Stimulated activated CD4-positive, alpha-beta T cell treated with anti-CD3 and anti-CD28 coated beads, Interleukin-15, amount 100 ng/mL, for 48 hours (primary cell): ENCODE data around the gene TBXAS1.

Experiments used
- DNase-seq, 2 donors: peaks; one replicate each; pipeline ENCODE4 v3.0.0-alpha.2; 2020; ENCODE audit warnings: low read depth in 2 of 2

TBXAS1 gene

DNA sequence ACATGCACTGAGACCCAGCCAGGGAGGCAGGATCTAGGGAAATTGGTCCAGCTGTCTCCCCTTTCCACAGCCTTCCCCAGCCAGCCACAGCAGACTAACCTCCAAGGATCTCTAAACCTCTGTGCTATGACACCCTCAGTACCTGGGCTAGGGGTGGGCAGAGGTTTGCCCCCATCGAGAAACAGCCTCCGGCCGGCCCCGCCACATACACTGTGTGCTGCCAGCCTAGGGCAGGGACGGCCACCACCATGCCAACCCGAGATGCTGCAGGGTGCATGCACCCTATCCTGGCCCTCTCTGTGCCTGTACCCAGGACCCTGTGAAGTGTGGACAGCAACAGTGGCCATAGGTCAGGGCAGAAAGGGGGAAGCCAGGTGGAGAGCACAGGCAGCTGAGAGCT, 175.6 kb downstream of the TBXAS1 start:
- no peak for DNase-seq

DNA sequence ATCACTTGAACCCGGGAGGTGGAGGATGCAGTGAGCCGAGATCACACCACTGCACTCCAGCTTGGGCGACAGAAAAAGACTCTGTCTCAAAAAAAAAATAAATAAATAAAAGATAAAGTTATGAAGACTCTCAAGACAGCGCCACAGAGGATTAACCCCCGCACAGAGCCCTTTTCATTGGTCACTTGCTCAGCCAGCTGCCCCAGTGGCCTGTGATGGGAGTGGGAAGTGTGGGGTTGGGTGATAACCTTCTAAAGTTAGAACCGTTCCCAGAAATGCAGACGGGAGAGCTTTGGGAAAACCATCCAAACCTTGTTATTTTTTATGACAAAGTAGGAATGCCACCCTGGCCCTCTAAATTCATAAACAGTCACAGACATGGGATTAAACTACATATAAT, 176.3 kb downstream of the TBXAS1 start:
- no peak for DNase-seq

DNA sequence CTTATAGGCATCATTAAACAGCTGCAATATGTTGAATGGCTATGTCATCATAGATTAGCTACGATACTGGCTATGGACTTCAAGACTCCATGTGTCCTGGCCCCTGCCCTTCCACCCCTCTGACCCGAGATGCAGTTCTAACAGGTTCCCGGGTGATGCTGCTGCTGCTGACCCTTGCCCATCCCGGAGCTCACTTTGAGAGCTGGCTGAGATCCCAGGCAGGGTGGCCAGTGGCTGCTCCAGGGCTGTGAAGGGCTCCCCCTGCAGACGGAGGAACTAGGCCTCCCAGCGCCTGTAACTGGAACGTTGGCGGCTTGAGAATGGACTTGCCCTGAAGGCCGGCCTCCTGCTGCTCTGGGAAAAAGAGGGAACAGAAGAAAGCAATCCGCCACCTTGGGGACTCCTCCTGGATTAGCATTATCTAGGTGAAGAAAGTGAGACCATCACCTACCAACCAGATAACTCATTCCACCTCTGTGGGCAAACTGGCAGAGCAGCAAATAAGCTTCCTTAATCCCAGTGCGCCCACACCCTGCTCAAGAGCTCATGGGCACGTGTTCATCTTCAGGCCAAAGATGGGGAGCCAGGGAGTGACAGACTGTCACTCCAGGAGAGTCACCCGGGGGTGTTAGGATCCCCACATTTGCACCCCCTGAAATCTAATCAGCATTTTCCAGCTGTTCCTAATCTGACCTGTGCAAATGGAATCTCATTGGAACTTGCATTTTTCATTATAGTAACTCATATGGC, 176.9 kb downstream of the TBXAS1 start:
- DNase-seq = no peak

DNA sequence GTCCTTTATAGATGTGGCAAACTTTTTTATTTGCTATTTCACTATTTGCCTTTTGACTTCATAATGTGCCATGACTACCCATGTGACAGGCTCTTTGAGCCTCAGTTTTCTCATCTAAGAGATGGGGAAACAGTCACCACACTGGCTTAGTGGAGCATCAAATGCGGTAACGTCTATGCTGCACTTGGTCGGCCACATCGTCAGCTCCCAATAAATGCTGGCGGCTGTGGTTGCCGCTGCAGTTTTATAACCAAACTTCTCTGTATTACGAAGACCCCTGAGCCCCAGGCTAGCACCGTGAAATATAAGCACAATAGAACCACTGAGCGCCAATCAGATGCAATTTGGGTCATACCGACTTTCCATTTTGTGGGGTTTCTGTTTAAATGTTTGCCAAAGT, 177.5 kb downstream of the TBXAS1 start:
- DNase-seq = no peak

DNA sequence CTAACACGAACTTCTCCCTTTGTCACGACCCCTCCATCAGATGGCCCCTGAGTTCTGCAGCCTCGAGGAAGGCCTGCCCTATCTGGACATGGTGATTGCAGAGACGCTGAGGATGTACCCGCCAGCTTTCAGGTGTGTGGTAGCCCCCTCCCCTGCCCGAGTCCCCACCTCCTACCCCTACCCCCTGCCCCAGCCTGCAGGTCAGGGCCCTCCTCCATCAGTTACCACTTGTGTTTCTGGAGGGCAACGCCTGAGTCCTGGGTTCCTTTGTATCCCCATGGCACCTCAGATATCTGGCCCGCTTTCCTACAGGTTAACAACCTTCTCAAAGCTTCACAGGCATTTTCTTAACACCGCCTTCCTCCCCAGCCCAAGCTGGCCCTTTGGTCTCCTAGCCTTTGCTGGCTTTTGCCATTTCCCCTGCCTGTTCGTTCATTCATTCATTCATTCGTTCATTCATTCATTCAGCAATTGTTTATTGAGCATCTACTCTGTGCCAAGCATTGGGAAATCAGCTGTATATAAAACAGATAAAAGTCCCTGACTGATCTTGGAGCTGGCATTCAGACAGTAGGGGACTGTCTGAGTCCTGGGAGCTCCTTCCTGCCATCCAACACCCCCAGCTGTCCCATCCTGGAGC, 178.1 kb downstream of the TBXAS1 start:
- no peak for DNase-seq

DNA sequence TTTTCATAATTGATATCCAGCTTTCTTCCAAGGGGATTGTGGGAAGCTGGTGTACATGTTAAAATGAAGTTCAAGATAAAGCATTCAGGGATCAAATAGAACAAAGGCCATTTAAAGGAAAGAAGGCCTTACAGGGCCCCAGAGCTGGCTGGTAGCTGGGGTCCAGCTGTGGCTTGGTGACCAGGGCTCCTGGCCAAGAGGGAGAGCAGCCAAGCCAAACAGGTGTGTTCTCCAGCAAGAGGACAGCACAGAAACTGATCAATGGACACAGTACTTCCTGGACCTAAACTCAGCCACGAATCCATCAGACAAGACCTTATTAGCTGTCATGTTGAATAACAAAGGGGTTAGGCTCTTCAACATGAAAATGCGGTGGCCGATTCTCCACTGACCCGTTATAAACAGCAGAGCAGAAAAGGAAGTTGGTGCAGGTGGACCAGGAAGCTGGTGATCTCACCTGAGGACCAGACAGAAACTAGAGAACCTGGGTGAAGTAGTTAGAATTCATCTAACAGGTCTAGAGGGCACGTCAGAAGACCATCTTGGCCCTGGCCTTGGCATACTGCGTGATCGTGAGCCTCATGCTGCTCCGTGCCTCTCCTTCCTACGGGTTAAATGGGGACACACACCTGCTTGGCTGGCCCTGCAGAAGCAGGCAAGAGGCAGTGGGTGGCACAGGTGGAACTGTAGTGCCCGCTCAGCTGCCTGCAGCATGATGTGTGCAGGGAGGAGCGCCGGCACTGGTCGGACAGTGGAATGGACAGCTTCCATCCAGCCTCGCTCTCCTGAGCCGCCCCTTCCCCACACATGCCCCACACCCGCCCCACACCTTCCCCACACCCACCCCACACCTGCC, 179.9 kb downstream of the TBXAS1 start:
- DNase-seq = no peak

DNA sequence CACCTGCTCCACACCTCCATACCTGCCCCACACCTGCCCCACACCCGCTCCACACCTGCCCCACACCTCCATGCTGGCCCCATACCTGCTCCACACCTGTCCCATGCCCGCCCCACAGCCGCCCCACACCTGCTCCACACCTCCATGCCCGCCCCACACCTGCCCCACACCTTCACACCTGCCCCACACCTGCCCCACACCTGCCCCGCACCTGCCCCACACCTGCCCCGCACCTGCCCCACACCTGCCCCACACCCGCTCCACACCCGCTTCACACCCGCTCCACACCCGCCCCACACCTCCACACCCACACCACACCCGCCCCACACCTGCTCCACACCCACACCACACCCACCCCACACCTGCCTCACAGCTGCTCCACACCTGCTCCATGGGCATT, 180.7 kb downstream of the TBXAS1 start:
- no peak for DNase-seq

DNA sequence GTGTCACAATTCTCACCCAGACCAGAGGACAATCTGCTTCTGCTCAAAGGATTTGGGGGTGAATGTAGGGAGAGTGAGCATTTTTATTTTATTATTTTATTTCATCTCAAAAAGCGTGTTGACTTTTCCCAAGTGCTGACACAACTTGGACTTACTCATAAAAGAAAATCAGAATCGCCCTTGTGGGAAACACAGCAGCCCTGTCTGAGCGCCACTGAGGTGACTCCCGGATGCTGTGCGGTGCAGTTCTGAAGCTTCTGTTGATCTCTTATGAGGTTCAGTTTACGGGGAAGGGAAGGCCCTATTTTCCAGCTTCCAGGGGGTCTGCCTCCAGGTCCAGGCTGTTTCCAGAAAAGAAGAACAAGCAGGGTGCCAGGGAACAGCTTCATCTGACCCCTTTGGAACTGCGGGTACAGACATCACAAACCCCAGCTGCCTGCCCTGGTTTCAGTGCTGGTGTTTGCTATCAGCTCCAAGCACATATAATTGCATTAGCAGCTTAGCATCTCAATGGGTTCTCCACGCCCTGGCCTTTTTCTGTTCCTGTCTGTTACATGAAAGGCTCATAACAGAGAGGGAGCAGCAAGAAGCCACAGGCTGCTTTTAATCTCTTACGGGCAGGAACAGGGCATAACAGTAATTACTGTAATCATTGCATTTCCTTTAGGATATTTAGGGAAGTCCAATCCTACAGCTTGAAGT, 181.3 kb downstream of the TBXAS1 start:
- no peak for DNase-seq

DNA sequence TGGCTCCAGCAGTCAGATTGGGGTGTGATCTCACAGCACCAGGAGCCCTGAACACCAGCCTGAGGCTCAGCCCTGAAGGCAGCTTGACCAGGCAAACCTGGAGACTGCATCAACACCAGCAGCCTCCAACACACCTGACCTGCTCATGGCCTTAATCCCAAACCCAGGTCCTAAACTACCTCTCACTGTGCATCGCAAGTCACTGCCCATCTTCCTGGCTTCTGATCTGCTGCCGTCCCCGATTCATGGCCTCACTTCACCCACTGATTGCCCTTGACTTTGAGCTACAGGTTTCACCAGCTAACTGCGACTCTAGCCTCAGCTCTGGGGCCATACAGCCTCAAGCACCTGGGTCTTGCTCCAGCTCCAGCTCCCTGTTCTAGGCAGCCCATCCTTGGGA, 184.6 kb downstream of the TBXAS1 start:
- DNase-seq = no peak

DNA sequence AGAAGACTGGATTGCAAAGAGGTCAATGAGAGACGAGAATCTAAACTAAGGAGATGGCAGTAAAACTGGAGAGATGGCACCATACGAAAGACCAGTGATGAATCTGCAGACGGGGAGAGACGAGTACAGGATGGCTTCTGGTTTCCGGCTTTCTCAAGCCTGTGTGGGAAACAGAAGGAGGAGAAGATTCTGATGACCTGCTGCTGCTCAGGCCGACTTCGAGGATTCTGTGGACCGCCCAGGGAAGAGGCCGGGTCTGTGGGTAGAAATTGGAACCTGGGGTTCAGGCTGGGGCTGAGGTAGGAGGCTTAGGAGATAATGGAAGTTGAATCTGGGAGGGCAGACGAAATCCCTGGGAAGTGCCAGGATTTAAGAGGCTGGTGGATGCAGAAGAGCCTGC, 185.1 kb downstream of the TBXAS1 start:
- DNase-seq = no peak

DNA sequence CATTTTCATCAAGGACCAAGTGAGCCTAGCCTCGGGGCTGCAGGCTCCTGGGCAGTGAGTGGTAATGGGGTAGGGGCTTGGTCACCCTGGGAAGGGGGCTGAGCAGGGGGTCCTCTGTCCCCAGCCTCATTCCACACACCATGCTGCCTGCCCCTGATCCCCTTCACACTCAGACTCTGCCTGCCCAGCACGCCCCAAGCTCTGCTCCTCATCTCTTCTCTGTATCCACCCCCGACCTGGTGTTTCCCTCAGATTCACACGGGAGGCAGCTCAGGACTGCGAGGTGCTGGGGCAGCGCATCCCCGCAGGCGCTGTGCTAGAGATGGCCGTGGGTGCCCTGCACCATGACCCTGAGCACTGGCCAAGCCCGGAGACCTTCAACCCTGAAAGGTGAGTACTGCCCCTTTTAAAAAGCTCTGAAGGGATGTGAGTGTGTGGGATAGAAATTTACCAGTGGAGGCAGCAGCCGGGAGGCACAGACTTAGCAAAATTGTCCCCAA, 186.5 kb downstream of the TBXAS1 start:
- no peak for DNase-seq

DNA sequence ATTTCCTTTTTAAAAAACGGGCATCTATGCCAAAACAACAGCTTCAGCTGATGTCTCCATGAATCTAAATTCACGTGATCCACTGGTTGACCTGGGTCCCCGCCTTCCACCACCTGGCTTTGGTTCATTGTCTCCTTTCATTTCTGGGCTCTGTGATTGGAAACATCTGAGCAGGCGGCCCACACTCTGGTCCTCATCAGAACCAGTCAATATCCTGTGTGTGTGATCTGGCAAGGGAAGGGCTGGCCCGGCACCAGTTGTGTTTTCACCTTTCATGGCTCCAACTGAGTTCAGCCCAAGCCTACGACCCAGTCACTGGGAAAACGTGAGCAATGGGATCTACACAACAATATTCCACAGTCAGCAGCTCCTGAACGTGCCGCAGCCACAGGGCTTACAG, 187.5 kb downstream of the TBXAS1 start:
- DNase-seq = no peak

DNA sequence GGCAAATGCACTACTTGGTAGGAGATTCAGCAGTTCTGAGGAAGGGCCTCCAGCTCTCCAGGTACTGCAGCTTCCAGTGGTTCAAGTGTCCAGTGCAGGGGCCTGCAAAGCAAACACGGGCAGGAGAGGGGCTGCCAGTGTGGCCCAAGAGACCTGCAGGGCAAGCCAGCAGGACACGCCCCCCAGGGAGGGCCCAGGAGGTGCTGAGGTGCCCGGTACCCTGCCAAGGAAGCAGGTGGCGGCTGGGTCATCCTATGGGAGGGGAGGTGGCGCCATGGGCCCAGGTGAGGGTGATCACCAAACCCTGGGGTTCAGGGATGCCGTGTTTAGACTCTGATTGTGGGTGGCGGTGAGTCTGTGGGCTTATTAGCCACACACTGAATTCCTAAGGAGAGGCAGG, 188.0 kb downstream of the TBXAS1 start:
- no peak for DNase-seq

DNA sequence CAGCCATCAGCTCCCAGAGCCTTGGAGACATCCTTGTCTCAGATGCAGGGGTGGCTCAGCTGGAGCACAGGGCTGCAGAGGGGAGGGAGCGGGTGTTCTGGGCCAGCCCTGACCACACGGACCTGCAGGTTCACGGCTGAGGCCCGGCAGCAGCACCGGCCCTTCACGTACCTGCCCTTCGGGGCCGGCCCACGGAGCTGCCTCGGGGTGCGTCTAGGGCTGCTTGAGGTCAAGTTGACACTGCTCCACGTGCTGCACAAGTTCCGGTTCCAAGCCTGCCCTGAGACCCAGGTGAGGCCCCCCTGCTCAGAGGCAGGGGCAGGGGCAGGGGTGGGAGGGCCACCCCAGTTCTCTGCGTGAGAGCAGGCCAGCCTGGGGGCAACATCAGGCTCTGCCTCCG, 188.5 kb downstream of the TBXAS1 start:
- no peak for DNase-seq

DNA sequence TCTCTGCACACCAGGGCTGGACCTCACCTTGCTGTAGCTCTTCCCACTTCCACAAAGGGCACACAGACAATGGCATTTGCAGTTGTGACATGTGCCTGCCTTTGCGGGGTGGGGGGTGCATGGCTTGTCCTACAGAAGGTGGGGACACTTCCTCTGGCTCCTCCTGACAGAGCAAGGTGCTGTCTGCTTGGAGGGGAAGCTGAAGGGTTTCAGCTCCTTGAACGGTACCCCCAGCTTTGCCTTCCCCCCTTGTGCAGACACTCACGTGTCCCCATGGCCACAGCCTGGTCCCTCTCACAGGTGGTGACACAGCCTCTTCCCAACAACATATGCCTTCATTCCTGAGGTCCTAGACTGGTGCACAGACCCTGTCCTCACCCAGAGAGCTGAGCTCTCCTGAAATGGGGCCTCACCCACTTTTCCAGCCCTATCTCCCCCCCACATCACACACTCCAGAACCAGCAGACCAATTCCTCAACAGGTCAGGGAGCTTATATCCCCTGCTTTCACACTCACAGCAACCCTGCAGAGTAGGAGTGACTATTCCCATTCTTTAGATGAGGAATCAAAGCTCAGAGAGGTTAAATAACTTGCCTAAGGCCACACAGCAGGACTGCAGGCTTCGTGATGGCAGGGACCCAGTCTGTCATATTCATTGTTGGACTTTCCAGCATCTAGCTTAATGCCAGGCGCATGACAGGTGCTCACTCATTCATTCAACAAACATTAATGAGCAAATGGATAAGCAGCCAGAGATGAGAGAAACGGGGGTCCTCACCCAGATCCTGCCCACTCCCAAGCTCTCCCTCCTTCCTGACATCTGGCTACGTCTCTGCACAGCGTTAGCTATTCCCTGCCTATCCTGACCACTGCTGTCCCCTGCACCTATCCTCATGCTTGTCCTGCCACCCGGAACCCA, 189.3 kb downstream of the TBXAS1 start:
- no peak for DNase-seq

DNA sequence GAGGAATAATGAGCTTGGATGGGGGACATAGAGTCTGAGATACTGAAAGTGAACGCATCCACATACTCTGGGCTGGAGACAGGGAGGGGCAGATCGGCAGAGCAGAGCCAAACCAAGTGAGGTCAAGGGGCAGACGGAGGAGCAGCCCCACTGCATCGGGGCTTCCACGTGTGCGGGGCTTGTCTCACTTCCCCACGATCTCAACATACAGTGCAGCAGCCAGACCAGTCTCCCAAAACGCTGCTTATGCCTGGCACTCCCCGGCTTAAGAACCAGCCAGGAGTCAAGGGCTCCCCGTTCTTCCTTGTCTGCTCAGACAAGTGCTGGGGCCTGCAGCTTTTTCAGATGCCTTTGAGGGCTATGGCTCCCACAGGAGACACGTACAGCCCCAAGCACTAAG, 190.1 kb downstream of the TBXAS1 start:
- no peak for DNase-seq

DNA sequence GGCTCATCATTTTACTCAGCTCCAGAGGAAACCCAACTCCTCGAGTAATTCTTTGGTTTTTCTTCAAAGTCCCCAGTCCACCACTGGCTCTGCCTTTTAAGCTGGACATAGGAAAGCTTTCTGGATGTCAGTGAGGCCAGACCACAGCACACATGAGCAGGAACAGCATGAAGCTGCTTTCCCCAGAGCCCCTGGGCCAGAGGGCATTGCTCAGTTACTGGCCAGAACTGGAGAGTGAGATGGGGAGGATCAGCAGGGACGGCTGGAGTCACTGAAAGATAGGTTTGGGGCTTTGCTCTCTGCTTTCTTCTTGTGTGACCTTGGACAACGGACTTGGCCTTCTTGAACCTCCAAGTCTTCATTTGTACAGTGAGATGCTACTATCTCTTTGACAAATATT, 190.5 kb downstream of the TBXAS1 start:
- DNase-seq = no peak

DNA sequence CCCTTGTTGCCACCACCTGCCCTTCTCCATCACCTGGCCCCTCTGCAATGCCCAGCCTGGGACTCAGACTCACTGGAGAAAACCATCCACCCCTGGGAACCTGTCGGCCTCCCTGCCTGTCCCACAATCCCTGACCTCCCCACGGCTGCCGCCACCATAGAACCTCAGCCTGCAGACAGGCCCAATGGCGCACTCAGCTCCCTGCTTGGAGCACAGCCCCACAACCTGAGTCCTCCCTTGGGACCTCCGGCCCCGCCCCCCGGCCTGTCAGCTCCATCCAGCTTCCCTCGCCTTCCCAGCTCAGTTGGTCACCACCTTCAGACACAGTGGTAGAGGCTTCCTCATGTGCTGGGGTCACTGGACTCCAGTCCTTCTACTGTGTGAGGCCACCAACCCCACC, 192.5 kb downstream of the TBXAS1 start:
- no peak for DNase-seq

DNA sequence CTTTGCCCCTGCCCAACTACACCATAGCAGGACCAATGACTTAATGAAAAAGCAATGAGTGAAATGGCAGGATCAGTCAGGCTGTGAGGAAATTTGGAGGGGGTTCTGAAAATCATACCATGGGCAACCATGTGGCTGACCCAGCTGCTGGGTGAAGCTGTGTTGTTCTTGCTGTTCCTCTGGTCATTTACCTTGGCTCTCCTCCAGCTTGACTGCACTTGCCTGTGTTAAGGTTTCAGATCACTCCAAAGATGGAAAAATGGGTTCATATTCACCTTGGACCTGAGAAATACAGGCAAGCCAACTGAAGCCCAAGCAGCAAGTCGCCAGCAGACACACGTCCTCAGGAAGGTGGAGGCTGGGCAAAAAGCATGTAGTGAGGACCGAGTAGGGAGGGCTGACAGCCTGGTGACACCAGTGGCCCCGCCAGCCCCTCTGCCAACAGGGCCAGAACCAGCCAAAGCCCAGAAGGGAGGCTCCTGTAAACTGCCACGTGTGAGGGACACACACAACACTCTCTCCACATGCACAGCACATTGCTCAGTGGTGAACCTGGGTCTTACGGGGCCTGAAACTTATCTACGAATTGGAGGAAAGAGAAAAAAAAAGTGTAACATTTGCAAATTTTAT, 193.6 kb downstream of the TBXAS1 start:
- no peak for DNase-seq

DNA sequence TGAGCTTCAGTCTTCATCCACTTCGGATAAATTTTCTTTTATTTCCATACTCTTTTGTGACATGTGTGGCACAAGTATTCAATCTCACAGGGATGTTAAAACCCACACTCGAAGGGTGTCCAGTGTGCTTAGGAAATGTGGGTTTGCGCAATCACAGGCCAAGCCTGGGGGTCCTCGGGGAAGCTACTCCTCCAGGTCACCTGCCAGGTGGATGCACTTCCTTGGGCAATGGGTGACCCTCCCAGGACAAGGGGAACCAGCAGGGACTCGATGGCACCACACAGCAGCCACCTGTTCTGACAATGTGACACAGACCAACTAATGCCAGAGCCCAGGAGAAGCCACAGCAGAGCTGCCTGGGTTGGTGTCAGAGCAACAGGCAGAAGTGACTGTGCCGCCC, 194.7 kb downstream of the TBXAS1 start:
- no peak for DNase-seq
